ENCODE data around the gene EPC1. TPM values are rescaled to one million over a fixed set of nuclear protein-coding genes. Genes with fewer than 3 reads are reported as not detected.

EPC1 gene
- total and polyA plus RNA-seq, 7 experiments from 2014 or later = 46.0 to 156 (median 115) TPM

DNA sequence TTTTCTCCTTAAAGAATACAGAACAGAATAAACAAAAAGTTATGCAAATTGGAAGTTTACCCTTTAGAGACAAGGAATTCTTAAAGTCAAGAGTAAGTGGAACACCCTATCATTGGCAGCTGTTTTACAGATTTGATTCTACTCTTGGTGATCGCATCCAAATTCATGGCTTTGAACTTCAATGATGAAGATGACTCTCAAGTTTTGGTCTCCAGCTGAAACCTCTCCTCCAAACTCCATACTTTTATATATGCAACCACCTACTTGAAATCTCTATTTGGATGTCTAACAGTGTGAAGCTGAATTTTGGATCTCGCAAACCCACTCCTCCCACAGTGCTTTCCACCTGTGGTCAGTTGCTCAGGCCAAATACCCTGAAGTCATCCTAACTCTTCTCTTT is 80.4 kb downstream of the EPC1 start:
- Histone ChIP-seq H3K27me3 (ENCODE audit: control insufficient read depth in 2 of 2, insufficient read depth in 2 of 2, low read length in 2 of 2) (no peaks in the 10 kb centered on the region), H3K4me3 (ENCODE audit: low read length) (no peak overlapping the region), H3K36me3 (ENCODE audit: control insufficient read depth in 2 of 3, insufficient read depth in 3 of 3, low read length in 3 of 3) (peaks cover 17 to 42% (median 23%) of the 10 kb centered on the region in 3 experiments), H3K4me1 (ENCODE audit: control insufficient read depth in 2 of 2, insufficient read depth in 2 of 2, low read length in 2 of 2) (no peaks in the 10 kb centered on the region), H3K27ac (ENCODE audit: low read depth, low read length) (no peak overlapping the region), H3K9me3 (ENCODE audit: control insufficient read depth in 2 of 3, low read length in 3 of 3) (no peaks in the 10 kb centered on the region)
- intact Hi-C loops (cut with micrococcal nuclease) = no loop called here
- H3K9me3 Mint-ChIP-seq = no peaks in the 10 kb centered on the region
- CTCF ChIA-PET = interaction anchor here (0.9 to 1.9 kb wide), 2 partner anchors 10 to 11 kb away, joined by 5 to 6 read pairs; no protein-coding TSS in a partner anchor
- ATAC-seq = no peak
- peak overlapping the region in 6 of 9 donors; percentile 1 to 79 (median 56) for H3K27ac Mint-ChIP-seq
- H3K4me3 Mint-ChIP-seq = peak overlapping the region in 1 of 10 donors; percentile 25
- POLR2A ChIA-PET = interaction anchor here (1.3 kb wide), 1 partner anchor 113 kb away, joined by 3 read pairs; no protein-coding TSS in a partner anchor
- H3K36me3 Mint-ChIP-seq = peaks cover 5 to 43% (median 30%) of the 10 kb centered on the region in 5 donors
- H3K27me3 Mint-ChIP-seq = no peaks in the 10 kb centered on the region
- DNase-seq = no peak
- peaks cover 0 to 7% (median 0%) of the 10 kb centered on the region in 7 donors for H3K4me1 Mint-ChIP-seq

DNA sequence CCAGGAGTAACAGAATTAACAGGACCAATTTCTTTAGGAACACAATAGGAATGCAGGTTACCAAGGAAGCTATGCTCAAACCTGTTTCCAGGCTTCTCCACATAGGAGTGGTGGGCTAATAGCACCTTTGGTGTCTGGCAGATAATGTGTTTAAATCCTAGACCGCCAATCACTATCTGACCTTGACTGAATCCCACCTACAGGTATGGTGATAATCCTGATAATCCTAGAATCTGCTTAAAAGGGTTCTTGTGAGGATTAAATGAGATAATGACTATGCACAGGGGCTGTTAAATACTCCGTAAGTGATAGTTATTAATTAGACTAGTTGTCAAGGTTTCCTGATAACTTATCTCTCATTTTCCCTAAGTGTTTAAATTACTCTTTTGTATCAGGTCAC is 81.2 kb downstream of the EPC1 start:
- Histone ChIP-seq H3K9me3 (ENCODE audit: control insufficient read depth in 2 of 3, low read length in 3 of 3) (no peaks in the 10 kb centered on the region), H3K36me3 (ENCODE audit: control insufficient read depth in 2 of 3, insufficient read depth in 3 of 3, low read length in 3 of 3) (peaks cover 9 to 34% (median 17%) of the 10 kb centered on the region in 3 experiments), H3K27ac (ENCODE audit: low read depth, low read length) (no peak overlapping the region), H3K27me3 (ENCODE audit: control insufficient read depth in 2 of 2, insufficient read depth in 2 of 2, low read length in 2 of 2) (no peaks in the 10 kb centered on the region), H3K4me1 (ENCODE audit: control insufficient read depth in 2 of 2, insufficient read depth in 2 of 2, low read length in 2 of 2) (no peaks in the 10 kb centered on the region), H3K4me3 (ENCODE audit: low read length) (no peak overlapping the region)
- POLR2A ChIA-PET = interaction anchor here (1.3 kb wide), 1 partner anchor 113 kb away, joined by 3 read pairs; no protein-coding TSS in a partner anchor
- ATAC-seq (no peak), DNase-seq (no peak)
- Mint-ChIP-seq H3K9me3 (no peaks in the 10 kb centered on the region), H3K4me3 (no peak overlapping the region), H3K4me1 (peaks cover 0 to 7% (median 0%) of the 10 kb centered on the region in 7 donors), H3K27me3 (no peaks in the 10 kb centered on the region), H3K27ac (peak overlapping the region in 2 of 9 donors; percentile 25 to 79), H3K36me3 (peaks cover 0 to 35% (median 26%) of the 10 kb centered on the region in 5 donors)
- CTCF ChIA-PET = interaction anchor here (0.9 to 1.9 kb wide), 2 partner anchors 9 to 11 kb away, joined by 5 to 6 read pairs; no protein-coding TSS in a partner anchor
- intact Hi-C loops (cut with micrococcal nuclease) = no loop called here

DNA sequence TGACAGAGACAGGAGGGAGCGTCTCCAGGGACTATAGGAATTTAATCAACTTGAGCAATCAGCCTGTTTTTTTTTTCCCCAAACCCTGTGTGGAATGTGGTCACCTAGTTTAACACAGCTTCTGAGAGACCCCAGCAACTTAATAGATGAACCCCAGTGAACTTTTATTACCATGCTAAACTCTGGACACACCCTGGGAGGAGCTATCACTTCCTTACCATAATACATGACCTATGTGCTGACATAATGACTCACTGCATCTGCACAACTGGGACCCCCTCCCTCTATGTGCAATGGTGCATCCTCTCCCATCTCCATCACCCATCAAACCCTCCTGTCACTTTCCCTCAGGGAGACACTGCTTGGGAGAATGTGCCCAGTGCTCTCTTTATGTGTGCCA is 83.7 kb downstream of the EPC1 start:
- peaks cover 0 to 15% (median 6%) of the 10 kb centered on the region in 5 donors for H3K36me3 Mint-ChIP-seq
- DNase-seq = no peak
- Histone ChIP-seq H3K27me3 (ENCODE audit: control insufficient read depth in 2 of 2, insufficient read depth in 2 of 2, low read length in 2 of 2) (no peaks in the 10 kb centered on the region), H3K36me3 (ENCODE audit: control insufficient read depth in 2 of 3, insufficient read depth in 3 of 3, low read length in 3 of 3) (peaks cover 0 to 9% (median 3%) of the 10 kb centered on the region in 3 experiments), H3K9me3 (ENCODE audit: control insufficient read depth in 2 of 3, low read length in 3 of 3) (no peaks in the 10 kb centered on the region), H3K4me3 (ENCODE audit: low read length) (no peak overlapping the region), H3K4me1 (ENCODE audit: control insufficient read depth in 2 of 2, insufficient read depth in 2 of 2, low read length in 2 of 2) (no peaks in the 10 kb centered on the region), H3K27ac (ENCODE audit: low read depth, low read length) (no peak overlapping the region)
- ChIA-PET CTCF (no interaction called here), POLR2A (interaction anchor here (0.7 kb wide), 1 partner anchor 110 kb away, joined by 3 read pairs; no protein-coding TSS in a partner anchor)
- peak overlapping the region in 1 of 9 donors; percentile 72 for H3K27ac Mint-ChIP-seq
- peaks cover 0 to 2% (median 0%) of the 10 kb centered on the region in 11 donors for H3K9me3 Mint-ChIP-seq
- intact Hi-C loops (cut with micrococcal nuclease) = no loop called here
- H3K27me3 Mint-ChIP-seq = no peaks in the 10 kb centered on the region
- H3K4me1 Mint-ChIP-seq = peaks cover 0 to 5% (median 0%) of the 10 kb centered on the region in 7 donors
- H3K4me3 Mint-ChIP-seq = no peak overlapping the region
- ATAC-seq = peak; percentile 37

DNA sequence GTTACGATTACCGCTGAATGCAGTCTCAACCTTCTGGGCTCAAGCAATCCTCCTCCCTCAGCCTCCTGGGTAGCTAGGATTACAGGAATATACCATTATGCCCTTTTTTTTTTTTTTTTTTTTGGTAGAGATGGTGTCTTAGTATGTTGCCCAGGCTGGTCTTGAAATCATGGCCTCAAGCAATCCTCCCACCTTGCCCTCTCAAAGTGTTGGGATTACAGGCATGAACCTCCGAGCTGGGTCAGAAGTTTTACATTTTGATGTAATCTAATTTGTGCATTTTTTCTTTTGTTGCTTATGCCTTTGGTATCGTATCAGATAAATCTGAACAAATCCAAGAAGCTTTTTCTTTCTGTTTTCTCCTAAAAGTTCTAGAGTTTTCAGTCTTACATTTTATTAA is 87.4 kb downstream of the EPC1 start:
- POLR2A ChIA-PET = interaction anchor here (0.6 kb wide), 1 partner anchor 47 kb away, joined by 3 read pairs; no protein-coding TSS in a partner anchor

DNA sequence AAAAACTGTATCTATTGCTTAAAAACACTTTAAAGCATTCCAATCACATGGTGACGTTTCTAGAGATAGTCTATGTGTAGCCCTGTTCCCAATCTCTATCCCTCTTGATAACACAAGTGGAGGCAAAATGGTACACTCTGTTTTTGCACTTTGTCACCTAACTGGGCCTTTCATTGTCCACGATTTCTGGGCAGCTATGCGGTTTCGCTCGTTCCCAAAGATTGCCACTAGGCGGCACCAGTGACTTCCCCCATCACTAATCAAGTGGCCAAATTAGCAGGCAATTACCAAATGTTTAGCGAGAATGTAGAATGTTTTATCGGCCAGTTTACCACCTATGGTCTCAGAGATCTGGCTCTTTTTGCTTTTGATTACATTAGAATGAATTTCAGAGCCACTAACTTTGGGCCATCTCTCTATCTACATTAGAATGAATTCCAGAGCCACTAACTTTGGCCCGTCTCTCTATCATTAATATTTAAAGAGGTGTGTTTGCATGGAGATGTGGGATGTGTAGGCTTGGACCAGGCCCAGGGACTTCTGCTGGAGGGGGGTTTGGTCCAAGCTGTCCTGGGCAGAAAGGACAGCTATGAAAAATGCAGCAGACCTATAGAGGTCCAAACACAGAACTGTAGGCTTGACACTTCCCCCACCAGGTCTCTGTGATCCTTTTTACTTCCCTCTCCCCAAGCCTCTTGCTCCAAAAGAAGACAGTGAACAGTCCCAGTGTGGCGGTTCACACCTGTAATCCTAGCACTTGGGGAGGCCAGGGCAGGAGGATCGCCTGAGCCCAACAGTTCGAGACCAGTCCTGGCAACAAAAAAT is 90.1 kb downstream of the EPC1 start:
- peak; percentile 31 to 67 (median 57) for DNase-seq
- ChIA-PET CTCF (interaction anchor here (0.6 to 3.8 kb wide), 15 partner anchors 9 to 395 kb away, joined by 3 to 18 read pairs (median 3); no protein-coding TSS in a partner anchor), POLR2A (interaction anchor here (0.9 to 1.6 kb wide), 2 partner anchors 89 to 111 kb away, joined by 3 to 5 read pairs; no protein-coding TSS in a partner anchor)
- no peaks in the 10 kb centered on the region for H3K9me3 ChIP-seq (ENCODE audit: control insufficient read depth in 2 of 3, low read length in 3 of 3)
- H3K36me3 ChIP-seq (ENCODE audit: control insufficient read depth in 2 of 3, insufficient read depth in 3 of 3, low read length in 3 of 3) = no peaks in the 10 kb centered on the region
- Mint-ChIP-seq H3K27ac (peak overlapping the region in 1 of 9 donors; percentile 51), H3K36me3 (no peaks in the 10 kb centered on the region), H3K27me3 (no peaks in the 10 kb centered on the region), H3K4me1 (peaks cover 1 to 13% (median 5%) of the 10 kb centered on the region in 7 donors), H3K4me3 (peak overlapping the region in 1 of 10 donors; percentile 60), H3K9me3 (peaks cover 0 to 2% (median 0%) of the 10 kb centered on the region in 11 donors)
- no peaks in the 10 kb centered on the region for H3K27me3 ChIP-seq (ENCODE audit: control insufficient read depth in 2 of 2, insufficient read depth in 2 of 2, low read length in 2 of 2)
- H3K4me3 ChIP-seq (ENCODE audit: low read length) = no peak overlapping the region
- intact Hi-C loops (cut with micrococcal nuclease) = loop anchor here (1.0 to 10.0 kb wide), 8 partner anchors 66 to 751 kb away; partner anchors contain the start of gene CCDC7 (in 2 of the 2)
- no peak overlapping the region for H3K27ac ChIP-seq (ENCODE audit: low read depth, low read length)
- peak; percentile 89 for ATAC-seq
- peaks cover 0 to 5% of the 10 kb centered on the region in 2 donors for H3K4me1 ChIP-seq (ENCODE audit: control insufficient read depth in 2 of 2, insufficient read depth in 2 of 2, low read length in 2 of 2)

More for the DNA sequence above, 87.4 kb downstream of the EPC1 start:
- H3K27ac ChIP-seq (ENCODE audit: low read depth, low read length) = no peak overlapping the region
- no peaks in the 10 kb centered on the region for H3K36me3 ChIP-seq (ENCODE audit: control insufficient read depth in 2 of 3, insufficient read depth in 3 of 3, low read length in 3 of 3)
- DNase-seq (no peak), ATAC-seq (no peak)
- Mint-ChIP-seq H3K36me3 (no peaks in the 10 kb centered on the region), H3K4me1 (peaks cover 0 to 9% (median 5%) of the 10 kb centered on the region in 7 donors), H3K27me3 (no peaks in the 10 kb centered on the region), H3K4me3 (no peak overlapping the region), H3K9me3 (peaks cover 0 to 2% (median 0%) of the 10 kb centered on the region in 11 donors), H3K27ac (no peak overlapping the region)
- H3K4me3 ChIP-seq (ENCODE audit: low read length) = no peak overlapping the region
- peaks cover 0 to 5% of the 10 kb centered on the region in 2 donors for H3K4me1 ChIP-seq (ENCODE audit: control insufficient read depth in 2 of 2, insufficient read depth in 2 of 2, low read length in 2 of 2)
- intact Hi-C loops (cut with micrococcal nuclease) = loop anchor here in 1 of 2 donors (5.0 to 10.0 kb wide), 2 partner anchors 188 to 725 kb away; partner anchors contain the start of gene CCDC7
- H3K9me3 ChIP-seq (ENCODE audit: control insufficient read depth in 2 of 3, low read length in 3 of 3) = no peaks in the 10 kb centered on the region
- CTCF ChIA-PET = interaction anchor here (1.1 to 1.3 kb wide), 3 partner anchors 9 to 111 kb away, joined by 3 to 7 read pairs (median 5); no protein-coding TSS in a partner anchor
- H3K27me3 ChIP-seq (ENCODE audit: control insufficient read depth in 2 of 2, insufficient read depth in 2 of 2, low read length in 2 of 2) = no peaks in the 10 kb centered on the region

DNA sequence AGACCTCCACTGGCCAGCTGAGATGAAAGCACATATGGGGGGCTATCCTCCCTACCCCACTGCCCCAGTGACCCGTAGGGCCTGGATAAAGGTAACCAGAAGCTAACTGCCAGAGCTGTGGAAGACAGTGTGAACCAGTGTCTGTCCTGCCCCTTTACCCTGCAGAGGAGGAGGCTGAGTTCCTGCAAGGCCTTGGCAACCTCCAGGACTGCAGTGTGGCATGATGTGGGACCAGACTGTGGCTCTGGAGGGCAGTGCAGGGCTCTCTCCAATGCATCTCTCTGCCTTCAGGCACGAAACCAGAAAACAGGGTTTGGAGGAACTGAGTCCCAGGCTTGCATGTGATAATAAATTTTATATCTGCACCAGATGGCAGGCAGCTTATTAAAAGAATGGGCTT is 93.1 kb downstream of the EPC1 start:
- H3K27ac ChIP-seq (ENCODE audit: low read depth, low read length) = no peak overlapping the region
- H3K4me1 Mint-ChIP-seq = peaks cover 4 to 22% (median 9%) of the 10 kb centered on the region in 7 donors
- H3K36me3 Mint-ChIP-seq = no peaks in the 10 kb centered on the region
- H3K9me3 Mint-ChIP-seq = no peaks in the 10 kb centered on the region
- H3K27ac Mint-ChIP-seq = no peak overlapping the region
- POLR2A ChIA-PET = interaction anchor here (0.6 kb wide), 1 partner anchor 16 kb away, joined by 3 read pairs; no protein-coding TSS in a partner anchor
- intact Hi-C loops (cut with micrococcal nuclease) = loop anchor here in 1 of 2 donors (10.0 kb wide), 1 partner anchor 731 kb away; no protein-coding TSS in a partner anchor
- ATAC-seq (no peak), DNase-seq (no peak)
- no peak overlapping the region for H3K4me3 Mint-ChIP-seq
- H3K27me3 ChIP-seq (ENCODE audit: control insufficient read depth in 2 of 2, insufficient read depth in 2 of 2, low read length in 2 of 2) = no peaks in the 10 kb centered on the region
- no peak overlapping the region for H3K4me3 ChIP-seq (ENCODE audit: low read length)
- CTCF ChIA-PET = interaction anchor here (0.6 to 1.1 kb wide), 4 partner anchors 88 to 244 kb away, joined by 3 to 4 read pairs (median 3); no protein-coding TSS in a partner anchor
- H3K4me1 ChIP-seq (ENCODE audit: control insufficient read depth in 2 of 2, insufficient read depth in 2 of 2, low read length in 2 of 2) = peaks cover 0 to 5% of the 10 kb centered on the region in 2 donors
- H3K36me3 ChIP-seq (ENCODE audit: control insufficient read depth in 2 of 3, insufficient read depth in 3 of 3, low read length in 3 of 3) = no peaks in the 10 kb centered on the region
- no peaks in the 10 kb centered on the region for H3K9me3 ChIP-seq (ENCODE audit: control insufficient read depth in 2 of 3, low read length in 3 of 3)
- H3K27me3 Mint-ChIP-seq = no peaks in the 10 kb centered on the region
